ENCODE data around the gene MUC15. TPM values are rescaled to one million over a fixed set of nuclear protein-coding genes. Genes with fewer than 3 reads are reported as not detected.

MUC15 gene
- total and polyA plus RNA-seq, 2 of the 8 experiments (the other 6 are each of a cell fraction or from before 2014, with no cell fraction given) = not detected

GRCh38 chr11:26593691-26594090 lies 21.6 kb upstream of the MUC15 start:
- H3K4me3 ChIP-seq (ENCODE audit: extremely low read depth in 1 of 4, insufficient read depth in 2 of 4, low read depth in 3 of 4, low read length in 4 of 4) = no peak overlapping the region
- no peak overlapping the region for H2AFZ ChIP-seq (ENCODE audit: low read length)
- no peak overlapping the region for H2BK5ac ChIP-seq (ENCODE audit: low read depth, low read length)
- no peak for FAIRE-seq
- H3K27ac ChIP-seq (ENCODE audit: low read depth, low read length) = no peak overlapping the region
- no peaks in the 10 kb centered on the region; a peak in 1 of 7 replicates for H3K4me1 ChIP-seq (replicated peaks in 1 of 4; ENCODE audit: control insufficient read depth in 3 of 4, insufficient read depth in 4 of 4, low read length in 3 of 4)
- H4K8ac ChIP-seq (ENCODE audit: extremely low read depth, insufficient read depth, low read length) = no peak overlapping the region
- H2BK120ac ChIP-seq (replicated peaks; ENCODE audit: low read depth, low read length) = no peak overlapping the region
- H3K79me1 ChIP-seq (ENCODE audit: low read depth, low read length) = no peaks in the 10 kb centered on the region
- no peak overlapping the region for H2BK12ac ChIP-seq (ENCODE audit: low read depth, low read length)
- no peaks in the 10 kb centered on the region for H3K36me3 ChIP-seq (ENCODE audit: control insufficient read depth in 2 of 4, insufficient read depth in 4 of 4, low read length in 3 of 4)
- H3K4me2 ChIP-seq (ENCODE audit: insufficient read depth in 1 of 2, low read depth in 2 of 2, low read length in 2 of 2) = no peak overlapping the region
- H3K27me3 ChIP-seq (replicated peaks in 1 of 4; ENCODE audit: control insufficient read depth in 3 of 4, extremely low read depth in 1 of 4, insufficient read depth in 3 of 4, low read length in 3 of 4) = no peaks in the 10 kb centered on the region
- DNase-seq (ENCODE audit: low read depth in 1 of 2, low spot score in 2 of 2) = no peak
- H3K23ac ChIP-seq (ENCODE audit: insufficient read length) = no peak overlapping the region
- H3K14ac ChIP-seq (ENCODE audit: insufficient read length) = no peak overlapping the region
- ChIA-PET CTCF (ENCODE audit: partially characterized antibody) (no interaction called here), POLR2A (ENCODE audit: partially characterized antibody) (no interaction called here)
- no peak for TF ChIP-seq CHD1 (IDR thresholded peaks at IDR 0.05; ENCODE audit: low read depth, low read length)
- no peak for TF ChIP-seq CBX8 (IDR thresholded peaks at IDR 0.05; ENCODE audit: borderline replicate concordance, low read depth, low read length)
- no peak for TF ChIP-seq KDM5A (IDR thresholded peaks at IDR 0.05; ENCODE audit: low read length)
- TF ChIP-seq TAF1 (IDR thresholded peaks at IDR 0.05; ENCODE audit: low read depth, low read length) = no peak
- no peak for TF ChIP-seq SIX5 (IDR thresholded peaks at IDR 0.05; ENCODE audit: low read depth, low read length)
- no peak for TF ChIP-seq BRCA1 (IDR thresholded peaks at IDR 0.05; ENCODE audit: low read depth, low read length)
- TF ChIP-seq NRF1 (IDR thresholded peaks at IDR 0.05; ENCODE audit: low read depth, low read length) = no peak
- TF ChIP-seq SAP30 (IDR thresholded peaks at IDR 0.05; ENCODE audit: insufficient read depth, insufficient replicate concordance, low read length) = no peak
- no peak for TF ChIP-seq SP1 (IDR thresholded peaks at IDR 0.05; ENCODE audit: low read depth, low read length)
- H2AK5ac ChIP-seq (ENCODE audit: low read depth, low read length) = no peak overlapping the region
- H4K5ac ChIP-seq (ENCODE audit: insufficient read length, low read depth, low read length) = no peak overlapping the region
- H3K56ac ChIP-seq (replicated peaks; ENCODE audit: insufficient read length, low read depth, low read length) = no peak overlapping the region
- H3K9ac ChIP-seq (replicated peaks in 1 of 4; ENCODE audit: extremely low read depth in 1 of 4, low read depth in 3 of 4, low read length in 3 of 4) = no peak overlapping the region
- H3K79me2 ChIP-seq (ENCODE audit: control insufficient read depth in 1 of 2, insufficient read depth in 2 of 2, low read length in 2 of 2) = no peaks in the 10 kb centered on the region
- WGBS, 2 experiments (ENCODE audit: extremely low coverage in 1 of 2, insufficient coverage in 1 of 2, insufficient read length in 1 of 2, insufficient replicate concordance in 2 of 2, low coverage in 1 of 2, low lambda C conversion rate in 2 of 2, missing lambda C conversion rate in 1 of 2) = 97% methylated on average over 11 of the region's 11 CpGs; no CpG with 5 or more reads in 1 of the 2 experiments
- no peak overlapping the region for H2BK20ac ChIP-seq (ENCODE audit: low read length)
- H4K20me1 ChIP-seq (replicated peaks in 1 of 2; ENCODE audit: control insufficient read depth in 1 of 2, insufficient read depth in 2 of 2, low read length in 2 of 2) = no peaks in the 10 kb centered on the region
- no peak overlapping the region for H2BK15ac ChIP-seq (ENCODE audit: low read length)
- no peak overlapping the region for H3K18ac ChIP-seq (ENCODE audit: extremely low read depth, low read length)
- H4K91ac ChIP-seq (replicated peaks; ENCODE audit: insufficient read length, low read length) = no peak overlapping the region
- H3K23me2 ChIP-seq (ENCODE audit: low read depth, low read length) = no peaks in the 10 kb centered on the region
- no peak overlapping the region for H3K4ac ChIP-seq (replicated peaks; ENCODE audit: insufficient read length, low read depth, low read length)
- no peaks in the 10 kb centered on the region for H3K9me3 ChIP-seq (ENCODE audit: insufficient read depth in 2 of 2, low read depth in 1 of 2, low read length in 1 of 2)
